Measurements from ENCODE around the gene AHNAK2.

Gene AHNAK2

DNA sequence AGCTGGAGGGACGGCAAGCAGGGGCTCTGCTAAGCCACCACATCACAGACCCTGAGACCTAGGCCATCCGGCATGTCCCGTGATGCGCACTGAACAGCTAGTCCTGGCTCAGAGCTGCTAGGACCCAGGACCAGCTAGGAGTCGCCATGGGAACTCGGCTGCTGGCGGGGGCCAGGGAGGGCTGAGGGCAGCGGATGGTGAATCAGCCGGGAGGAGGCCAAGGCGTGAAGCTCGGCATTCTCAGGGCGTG lies 5.1 kb downstream of the AHNAK2 start:
- Histone ChIP-seq H3K9me2 (replicated peaks; ENCODE audit: control insufficient read depth, low read length) (no peaks in the 10 kb centered on the region), H3K27me3 (ENCODE audit: control insufficient read depth, low read length) (peaks cover 26% of the 10 kb centered on the region), H4K20me1 (ENCODE audit: control insufficient read depth, insufficient read depth, low read depth, low read length) (no peaks in the 10 kb centered on the region), H3F3A (ENCODE audit: control insufficient read depth, insufficient read depth) (no peaks in the 10 kb centered on the region), H3K9me3 (ENCODE audit: control insufficient read depth, insufficient read depth, low read length) (no peaks in the 10 kb centered on the region), H3K4me1 (ENCODE audit: control insufficient read depth, low read length) (peaks cover 23% of the 10 kb centered on the region), H3K79me2 (ENCODE audit: control insufficient read depth, low read length) (no peaks in the 10 kb centered on the region), H3K36me3 (ENCODE audit: control insufficient read depth, low read length) (no peaks in the 10 kb centered on the region), H3K27ac (ENCODE audit: low read depth, low read length) (no peak overlapping the region), H3K4me2 (ENCODE audit: low read length) (no peak overlapping the region), H3K4me3 (ENCODE audit: low read length) (no peak overlapping the region)
- TF ChIP-seq, protein P1, sequence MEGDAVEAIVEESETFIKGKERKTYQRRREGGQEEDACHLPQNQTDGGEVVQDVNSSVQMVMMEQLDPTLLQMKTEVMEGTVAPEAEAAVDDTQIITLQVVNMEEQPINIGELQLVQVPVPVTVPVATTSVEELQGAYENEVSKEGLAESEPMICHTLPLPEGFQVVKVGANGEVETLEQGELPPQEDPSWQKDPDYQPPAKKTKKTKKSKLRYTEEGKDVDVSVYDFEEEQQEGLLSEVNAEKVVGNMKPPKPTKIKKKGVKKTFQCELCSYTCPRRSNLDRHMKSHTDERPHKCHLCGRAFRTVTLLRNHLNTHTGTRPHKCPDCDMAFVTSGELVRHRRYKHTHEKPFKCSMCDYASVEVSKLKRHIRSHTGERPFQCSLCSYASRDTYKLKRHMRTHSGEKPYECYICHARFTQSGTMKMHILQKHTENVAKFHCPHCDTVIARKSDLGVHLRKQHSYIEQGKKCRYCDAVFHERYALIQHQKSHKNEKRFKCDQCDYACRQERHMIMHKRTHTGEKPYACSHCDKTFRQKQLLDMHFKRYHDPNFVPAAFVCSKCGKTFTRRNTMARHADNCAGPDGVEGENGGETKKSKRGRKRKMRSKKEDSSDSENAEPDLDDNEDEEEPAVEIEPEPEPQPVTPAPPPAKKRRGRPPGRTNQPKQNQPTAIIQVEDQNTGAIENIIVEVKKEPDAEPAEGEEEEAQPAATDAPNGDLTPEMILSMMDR (IDR thresholded peaks at IDR 0.05; ENCODE audit: low read depth, low read length, poor library complexity, severe bottlenecking), result no peak
- TF ChIP-seq EZH2phosphoT487 (IDR thresholded peaks at IDR 0.05; ENCODE audit: borderline replicate concordance, low read length), result no peak

DNA sequence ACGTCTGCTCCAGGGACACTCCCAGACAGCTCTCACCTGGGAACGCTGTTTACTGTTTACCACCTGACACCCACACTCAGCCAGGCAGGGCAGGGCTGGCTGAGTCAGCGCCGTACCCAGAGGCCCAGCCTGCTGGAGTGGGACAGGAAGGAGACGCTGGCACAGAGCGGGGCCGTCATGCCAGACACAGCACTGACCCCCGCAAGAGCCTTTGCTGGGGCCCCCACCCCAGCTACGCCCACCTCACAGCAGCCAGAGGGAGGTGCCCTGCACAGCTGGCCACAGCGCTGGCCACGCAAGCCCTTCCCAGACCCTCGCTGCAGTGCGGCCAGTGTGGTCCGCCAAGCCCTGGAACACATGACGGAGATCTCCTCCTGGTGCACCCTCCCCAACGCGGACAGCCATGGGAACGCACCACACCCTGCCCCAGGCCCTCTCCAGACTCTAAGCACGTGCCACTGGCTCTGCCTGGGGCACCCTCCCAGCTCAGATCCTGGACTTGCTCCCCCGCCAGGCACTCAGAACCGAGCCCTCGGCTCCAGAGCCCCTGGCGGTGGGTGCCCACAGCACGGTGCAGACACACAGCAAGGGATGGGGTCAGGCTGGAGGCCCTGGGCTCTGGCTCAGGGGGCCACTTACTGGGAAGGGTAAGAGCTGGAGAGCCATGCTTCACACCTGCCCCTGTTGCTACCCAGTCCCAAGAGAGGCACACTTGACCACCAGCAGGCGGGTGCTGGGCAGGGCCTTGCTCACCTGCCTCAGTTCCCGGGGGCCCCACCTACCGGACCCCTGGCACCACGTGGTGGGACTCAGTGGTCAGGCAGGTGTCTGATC lies 5.7 kb downstream of the AHNAK2 start:
- no peak overlapping the region for H3K4me2 ChIP-seq (ENCODE audit: low read length)
- no peak overlapping the region for H3K4me3 ChIP-seq (ENCODE audit: low read length)
- H3K36me3 ChIP-seq (ENCODE audit: control insufficient read depth, low read length), result no peaks in the 10 kb centered on the region
- no peaks in the 10 kb centered on the region for H3F3A ChIP-seq (ENCODE audit: control insufficient read depth, insufficient read depth)
- no peak for TF ChIP-seq EZH2phosphoT487 (IDR thresholded peaks at IDR 0.05; ENCODE audit: borderline replicate concordance, low read length)
- TF ChIP-seq, protein P1 (IDR thresholded peaks at IDR 0.05; ENCODE audit: low read depth, low read length, poor library complexity, severe bottlenecking), result no peak
- no peak overlapping the region for H3K27ac ChIP-seq (ENCODE audit: low read depth, low read length)
- no peaks in the 10 kb centered on the region for H4K20me1 ChIP-seq (ENCODE audit: control insufficient read depth, insufficient read depth, low read depth, low read length)
- peaks cover 24% of the 10 kb centered on the region for H3K4me1 ChIP-seq (ENCODE audit: control insufficient read depth, low read length)
- no peaks in the 10 kb centered on the region for H3K79me2 ChIP-seq (ENCODE audit: control insufficient read depth, low read length)
- H3K9me3 ChIP-seq (ENCODE audit: control insufficient read depth, insufficient read depth, low read length), result no peaks in the 10 kb centered on the region
- H3K9me2 ChIP-seq (replicated peaks; ENCODE audit: control insufficient read depth, low read length), result no peaks in the 10 kb centered on the region
- peaks cover 22% of the 10 kb centered on the region for H3K27me3 ChIP-seq (ENCODE audit: control insufficient read depth, low read length)

DNA sequence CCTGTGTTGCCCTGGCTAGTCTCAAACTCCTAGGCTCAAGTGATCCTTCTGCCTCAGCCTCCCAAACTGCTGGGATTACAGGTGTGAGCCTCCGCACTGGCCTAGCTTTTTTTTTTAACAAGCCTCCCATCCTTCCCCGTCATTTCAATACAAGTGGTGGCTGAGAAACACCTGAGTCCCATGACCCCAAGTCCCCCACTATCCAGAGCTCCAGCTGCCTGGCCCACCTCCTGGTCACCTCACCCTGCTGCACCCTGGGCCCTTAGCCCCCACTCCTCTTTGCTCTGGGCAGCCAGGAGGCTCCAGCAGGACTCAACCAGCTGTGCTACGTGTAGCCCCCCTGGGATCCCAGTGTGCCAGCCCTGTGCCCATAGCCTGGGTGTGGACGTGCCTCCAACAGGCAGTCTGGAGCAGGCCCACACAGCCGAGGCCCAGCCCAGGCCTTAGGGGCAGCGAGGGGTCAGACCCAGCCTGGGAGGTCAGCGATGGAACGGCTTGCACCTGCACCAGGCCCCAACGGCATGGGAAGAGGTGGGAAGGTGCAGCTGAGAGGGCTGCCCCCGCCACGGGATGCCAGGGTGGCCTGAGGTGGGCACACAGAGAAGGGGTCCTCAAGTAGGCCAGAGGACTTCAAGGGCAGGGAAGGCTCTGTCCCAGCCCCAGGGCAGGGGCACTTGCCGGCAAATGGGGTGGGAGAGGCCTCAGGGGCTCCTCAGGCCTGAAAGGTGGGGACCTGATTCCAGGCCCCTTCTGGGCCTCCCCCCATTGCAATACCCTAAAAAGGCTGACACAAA lies 6.5 kb downstream of the AHNAK2 start:
- H3K36me3 ChIP-seq (ENCODE audit: control insufficient read depth, low read length), result no peaks in the 10 kb centered on the region
- no peaks in the 10 kb centered on the region for H3K9me2 ChIP-seq (replicated peaks; ENCODE audit: control insufficient read depth, low read length)
- H4K20me1 ChIP-seq (ENCODE audit: control insufficient read depth, insufficient read depth, low read depth, low read length), result no peaks in the 10 kb centered on the region
- H3F3A ChIP-seq (ENCODE audit: control insufficient read depth, insufficient read depth), result no peaks in the 10 kb centered on the region
- H3K79me2 ChIP-seq (ENCODE audit: control insufficient read depth, low read length), result no peaks in the 10 kb centered on the region
- no peak overlapping the region for H3K27ac ChIP-seq (ENCODE audit: low read depth, low read length)
- no peak overlapping the region for H3K4me3 ChIP-seq (ENCODE audit: low read length)
- no peak for TF ChIP-seq EZH2phosphoT487 (IDR thresholded peaks at IDR 0.05; ENCODE audit: borderline replicate concordance, low read length)
- TF ChIP-seq, protein P1 (IDR thresholded peaks at IDR 0.05; ENCODE audit: low read depth, low read length, poor library complexity, severe bottlenecking), result no peak
- peaks cover 26% of the 10 kb centered on the region for H3K4me1 ChIP-seq (ENCODE audit: control insufficient read depth, low read length)
- no peaks in the 10 kb centered on the region for H3K9me3 ChIP-seq (ENCODE audit: control insufficient read depth, insufficient read depth, low read length)
- H3K27me3 ChIP-seq (ENCODE audit: control insufficient read depth, low read length), result peaks cover 18% of the 10 kb centered on the region; the same call in 1 of the 2 replicates
- H3K4me2 ChIP-seq (ENCODE audit: low read length), result no peak overlapping the region

All from DOHH2 (cell line).